ENCODE results near the gene SHISA9. TPM values are rescaled to one million over a fixed set of nuclear protein-coding genes. Genes with fewer than 3 reads are reported as not detected.

Gene SHISA9
- total RNA-seq, 2 experiments from 2014 or later: not detected

DNA sequence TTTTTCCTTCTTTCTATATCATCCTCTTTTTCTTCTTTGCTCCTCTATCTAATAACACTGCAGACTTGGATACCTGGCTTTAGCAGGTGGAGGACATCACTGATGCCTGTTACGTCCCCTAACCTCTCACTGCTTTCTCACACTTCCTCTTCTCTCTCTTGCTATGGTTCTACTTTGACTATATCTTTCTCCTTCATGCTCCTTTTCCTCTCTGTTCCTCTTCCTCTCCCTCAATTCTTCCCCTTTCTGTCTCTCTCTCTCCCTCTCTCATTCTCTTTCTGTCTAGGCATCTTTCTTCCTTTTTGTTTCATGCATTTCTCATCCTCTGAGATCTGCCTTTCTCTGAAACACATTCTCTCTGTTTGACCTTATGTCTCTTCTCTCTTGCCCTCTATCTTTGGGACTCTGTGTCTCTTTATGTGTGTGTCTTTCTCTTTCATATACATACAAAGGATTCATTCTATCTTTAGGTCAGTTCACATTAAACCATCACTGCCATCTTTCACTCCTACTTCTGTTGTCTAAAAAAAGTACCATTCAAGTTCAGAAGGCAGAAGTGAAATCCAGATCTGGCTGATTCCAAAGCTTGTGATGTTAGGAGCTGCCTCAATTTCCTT is 353.7 kb downstream of the SHISA9 start:
- Mint-ChIP-seq H3K9me3 (peaks cover 7% of the 10 kb centered on the region), H3K4me3 (no peak overlapping the region), H3K27me3 (ENCODE audit: low read depth) (no peaks in the 10 kb centered on the region), H3K36me3 (ENCODE audit: low read depth) (peaks cover 2% of the 10 kb centered on the region), H3K4me1 (ENCODE audit: low read depth) (no peaks in the 10 kb centered on the region), H3K27ac (no peak overlapping the region)
- intact Hi-C loops (cut with micrococcal nuclease): no loop called here
- CTCF ChIA-PET: no interaction called here
- DNase-seq: no peak

DNA sequence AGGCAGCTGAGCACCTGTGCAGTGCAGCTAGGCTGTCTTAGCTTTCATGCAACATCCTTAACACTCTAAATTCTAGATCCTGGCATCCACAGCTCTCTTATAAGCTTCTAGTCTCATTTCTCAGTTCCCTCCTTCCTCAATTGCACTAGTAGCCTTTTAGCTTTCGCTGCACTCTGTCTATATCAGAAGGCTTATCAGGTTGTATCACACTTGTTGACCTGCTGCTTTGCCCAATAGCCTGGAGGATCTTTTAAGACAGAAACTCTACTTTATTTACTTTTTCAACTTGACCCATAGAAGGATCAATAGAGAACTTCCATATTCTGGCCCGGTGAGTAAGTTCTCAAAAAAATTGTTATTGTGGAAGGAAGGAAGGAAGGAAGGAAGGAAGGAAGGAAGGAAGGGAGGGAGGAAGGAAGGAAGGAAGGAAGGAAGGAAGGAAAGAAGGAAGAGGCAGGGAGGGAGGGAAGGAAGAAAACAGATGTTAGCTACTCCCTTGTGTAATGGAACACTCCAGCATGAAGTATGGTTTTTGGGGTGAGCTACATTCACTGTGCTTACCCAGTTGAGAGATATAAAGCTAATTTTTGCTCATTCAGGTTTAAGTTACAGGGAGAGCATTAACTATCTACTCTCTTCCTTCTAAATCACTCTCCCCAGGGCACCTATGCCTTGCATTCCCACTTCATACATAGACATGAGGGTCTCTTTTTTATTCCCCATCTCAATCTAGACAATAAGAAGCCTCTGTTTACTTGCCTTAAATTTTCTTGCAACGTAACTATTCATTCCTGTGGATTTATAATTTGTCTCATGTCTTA is 361.1 kb downstream of the SHISA9 start:
- Mint-ChIP-seq H3K4me1 (ENCODE audit: low read depth) (no peaks in the 10 kb centered on the region), H3K36me3 (ENCODE audit: low read depth) (peaks cover 5% of the 10 kb centered on the region), H3K4me3 (no peak overlapping the region), H3K27ac (no peak overlapping the region), H3K9me3 (peaks cover 12% of the 10 kb centered on the region), H3K27me3 (ENCODE audit: low read depth) (peaks cover 13% of the 10 kb centered on the region)
- DNase-seq: no peak
- CTCF ChIA-PET: no interaction called here
- intact Hi-C loops (cut with micrococcal nuclease): no loop called here

DNA sequence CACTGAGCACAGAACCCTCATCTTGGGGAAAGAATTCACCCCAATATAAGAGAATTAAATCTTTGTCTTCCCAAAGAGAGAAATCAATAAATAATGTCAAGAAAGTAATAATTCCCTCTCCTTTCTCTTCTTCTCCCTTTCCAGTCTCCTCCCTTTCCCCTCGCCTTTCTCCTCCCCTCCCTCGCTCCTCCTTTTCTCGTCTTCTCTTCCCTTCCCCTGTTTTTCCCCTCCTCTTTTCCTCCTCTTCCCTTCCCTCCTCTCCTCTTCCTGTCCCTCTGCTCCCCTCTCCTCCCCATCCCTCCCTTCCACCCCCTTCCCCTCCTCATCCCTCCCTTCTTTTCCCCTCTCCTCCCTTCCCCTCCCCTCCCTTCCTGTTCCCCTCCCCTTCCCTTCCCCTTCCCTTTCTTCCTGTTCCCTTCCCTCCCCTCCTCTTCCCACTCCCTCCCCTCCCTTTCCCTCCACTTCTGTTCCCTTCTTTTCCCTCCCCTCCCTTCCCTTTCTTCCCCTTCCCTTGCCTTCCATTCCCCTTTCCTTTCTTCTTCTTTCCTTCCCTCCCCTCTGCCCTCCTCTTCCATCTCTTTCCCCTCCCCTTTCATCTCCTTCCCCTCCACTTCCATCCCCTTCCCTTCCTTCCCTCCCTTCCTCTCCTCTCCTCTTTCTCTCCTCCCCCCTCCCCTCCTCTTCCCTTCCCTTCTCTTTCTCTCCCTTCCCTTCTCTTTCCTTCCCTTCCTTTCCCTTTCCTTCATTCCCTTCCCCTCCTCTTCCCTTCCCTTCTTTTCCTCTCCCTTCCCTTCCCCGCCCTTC is 363.6 kb downstream of the SHISA9 start:
- Mint-ChIP-seq H3K27me3 (ENCODE audit: low read depth) (peaks cover 16% of the 10 kb centered on the region), H3K27ac (no peak overlapping the region), H3K4me1 (ENCODE audit: low read depth) (no peaks in the 10 kb centered on the region), H3K36me3 (ENCODE audit: low read depth) (peaks cover 3% of the 10 kb centered on the region), H3K4me3 (no peak overlapping the region), H3K9me3 (peaks cover 6% of the 10 kb centered on the region)
- CTCF ChIA-PET: no interaction called here
- DNase-seq: no peak
- intact Hi-C loops (cut with micrococcal nuclease): no loop called here

DNA sequence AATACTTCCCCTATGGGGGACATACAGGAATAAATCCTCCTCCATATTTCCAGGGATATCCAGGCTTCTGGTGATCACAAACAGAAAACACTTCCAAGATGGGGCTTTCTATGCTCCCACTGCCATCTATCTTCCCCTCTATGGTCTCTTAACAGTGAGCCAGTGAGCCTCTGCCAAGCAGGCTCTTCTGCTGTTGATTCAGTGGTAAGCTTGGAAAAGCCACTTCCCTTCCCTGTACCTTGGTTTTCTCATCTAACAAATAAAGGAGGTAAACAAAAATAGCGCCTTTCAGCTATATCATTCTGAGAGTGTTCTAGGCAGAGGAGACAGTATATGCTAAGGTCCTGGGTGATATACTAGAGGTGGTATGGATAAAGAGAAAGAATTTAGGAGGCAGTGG is 368.0 kb downstream of the SHISA9 start:
- Mint-ChIP-seq H3K27me3 (ENCODE audit: low read depth) (peaks cover 16% of the 10 kb centered on the region), H3K27ac (no peak overlapping the region), H3K36me3 (ENCODE audit: low read depth) (no peaks in the 10 kb centered on the region), H3K4me1 (ENCODE audit: low read depth) (no peaks in the 10 kb centered on the region), H3K9me3 (peaks cover 3% of the 10 kb centered on the region), H3K4me3 (no peak overlapping the region)
- CTCF ChIA-PET: no interaction called here
- intact Hi-C loops (cut with micrococcal nuclease): no loop called here
- DNase-seq: no peak

DNA sequence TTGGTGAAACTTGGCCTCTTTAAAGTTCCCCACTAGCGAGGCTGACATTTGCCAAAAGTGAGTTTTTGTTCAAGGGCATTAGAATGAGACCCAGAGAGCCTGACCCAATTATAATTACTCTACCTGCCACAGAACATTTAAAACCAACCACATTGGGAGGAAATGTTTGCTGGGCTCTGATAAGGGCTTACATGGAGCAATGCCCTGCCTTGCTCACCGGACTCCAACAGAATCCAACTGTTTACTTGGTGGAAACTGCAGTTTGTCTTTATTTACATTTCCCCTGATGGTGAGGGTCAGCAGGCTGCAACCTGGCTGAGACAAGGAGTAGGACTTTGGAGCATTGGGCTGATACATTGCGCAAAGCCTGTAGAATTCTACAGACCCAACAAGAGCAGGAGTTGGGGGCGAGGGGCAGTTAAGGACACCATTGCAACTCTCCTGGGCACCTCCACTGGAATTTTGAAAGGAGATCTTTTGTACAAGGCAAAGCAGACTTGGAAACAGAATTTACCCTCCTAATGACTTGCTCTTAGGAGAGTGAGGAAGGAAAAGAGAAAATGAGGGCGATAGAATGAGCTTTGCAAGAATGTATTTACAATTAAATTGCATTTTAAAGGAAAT is 368.6 kb downstream of the SHISA9 start:
- intact Hi-C loops (cut with micrococcal nuclease): no loop called here

DNA sequence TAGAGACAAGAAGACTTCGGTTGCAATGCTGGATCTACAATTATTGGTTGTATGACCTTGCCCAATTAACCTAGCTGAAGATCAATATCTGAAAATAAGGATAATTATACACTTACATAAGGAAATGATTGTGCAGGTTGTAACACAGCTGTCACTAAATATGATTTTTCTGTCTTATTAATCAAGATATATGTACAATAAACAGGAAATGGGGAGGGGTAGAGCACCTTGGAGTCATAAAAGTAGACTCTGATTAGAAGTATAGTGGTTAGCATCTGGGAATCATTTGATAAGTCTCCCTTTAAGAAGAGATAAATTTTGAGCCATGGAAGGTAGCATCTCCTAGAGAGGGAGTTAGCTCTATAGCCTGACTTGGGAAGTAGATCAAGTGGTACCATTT is 369.2 kb downstream of the SHISA9 start:
- H3K36me3 Mint-ChIP-seq (ENCODE audit: low read depth): no peaks in the 10 kb centered on the region

More for the DNA sequence above, 368.6 kb downstream of the SHISA9 start:
- H3K4me1 Mint-ChIP-seq (ENCODE audit: low read depth): no peaks in the 10 kb centered on the region
- no peaks in the 10 kb centered on the region for H3K36me3 Mint-ChIP-seq (ENCODE audit: low read depth)
- H3K27me3 Mint-ChIP-seq (ENCODE audit: low read depth): peaks cover 16% of the 10 kb centered on the region
- CTCF ChIA-PET: no interaction called here
- H3K9me3 Mint-ChIP-seq: peaks cover 3% of the 10 kb centered on the region
- DNase-seq: no peak
- H3K27ac Mint-ChIP-seq: no peak overlapping the region
- no peak overlapping the region for H3K4me3 Mint-ChIP-seq

DNA sequence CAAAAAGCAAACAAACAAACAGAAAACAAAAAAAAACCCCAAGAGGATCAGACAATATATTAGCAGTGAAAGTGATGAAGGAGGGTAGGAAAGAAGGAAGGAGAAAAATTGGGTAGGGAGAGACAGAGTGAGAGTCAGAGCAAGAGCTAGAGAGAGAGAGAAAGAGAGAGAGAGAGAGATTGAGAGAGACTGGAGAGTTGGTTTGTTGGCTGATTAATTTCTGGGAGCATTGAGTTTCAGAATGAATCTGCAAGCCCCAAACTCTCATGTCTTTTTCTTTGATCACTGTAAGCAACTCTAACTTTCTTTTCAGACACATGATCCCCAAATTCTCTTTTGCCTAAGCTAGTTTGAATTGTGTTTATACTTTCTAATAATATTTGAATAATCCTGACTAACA is 388.1 kb downstream of the SHISA9 start:
- no peak for DNase-seq
- no peak overlapping the region for H3K4me3 Mint-ChIP-seq
- peaks cover 11% of the 10 kb centered on the region for H3K27me3 Mint-ChIP-seq (ENCODE audit: low read depth)
- H3K9me3 Mint-ChIP-seq: no peaks in the 10 kb centered on the region
- CTCF ChIA-PET: interaction anchor here (1.4 kb wide), 1 partner anchor 164 kb away, joined by 3 read pairs; no protein-coding TSS in a partner anchor
- H3K4me1 Mint-ChIP-seq (ENCODE audit: low read depth): no peaks in the 10 kb centered on the region
- no peak overlapping the region for H3K27ac Mint-ChIP-seq
- intact Hi-C loops (cut with micrococcal nuclease): no loop called here
- peaks cover 2% of the 10 kb centered on the region for H3K36me3 Mint-ChIP-seq (ENCODE audit: low read depth)

More for the DNA sequence above, 369.2 kb downstream of the SHISA9 start:
- peaks cover 3% of the 10 kb centered on the region for H3K9me3 Mint-ChIP-seq
- no peak overlapping the region for H3K27ac Mint-ChIP-seq
- H3K27me3 Mint-ChIP-seq (ENCODE audit: low read depth): peaks cover 14% of the 10 kb centered on the region
- CTCF ChIA-PET: no interaction called here
- no peak for DNase-seq
- no peak overlapping the region for H3K4me3 Mint-ChIP-seq
- intact Hi-C loops (cut with micrococcal nuclease): no loop called here
- H3K4me1 Mint-ChIP-seq (ENCODE audit: low read depth): no peaks in the 10 kb centered on the region

Other genes starting within 250 kb of the SHISA9 start
- 1 to 10 TPM; 6.4 to 6.5 TPM for gene CPPED1, start 97.7 kb upstream of the SHISA9 start, total RNA-seq